DND-41 (cell line): Measurements from ENCODE around the gene CELSR1.

Experiments
- CTCF ChIP-seq: IDR thresholded peaks from 2 replicates; pipeline ENCODE4 v1.5.1; 2012; ENCODE audit warnings: borderline replicate concordance, low read length, moderate library complexity, mild to moderate bottlenecking; ENCODE audit not compliant: poor library complexity, severe bottlenecking; ENCODE audit errors: extremely low read depth
- EZH2 ChIP-seq: IDR thresholded peaks from 3 replicates; pipeline ENCODE4 v1.6.1; 2012; ENCODE audit warnings: borderline replicate concordance, low read depth, mild to moderate bottlenecking, moderate library complexity, low read length, inconsistent platforms; ENCODE audit not compliant: severe bottlenecking

- TF ChIP-seq CTCF (no peak), EZH2 (no peak)
Measured at GRCh38 chr22:46573781-46574437, 36.5 kb upstream of the CELSR1 start.
